ENCODE measurements around the gene SCRN1. TPM values are rescaled to one million over a fixed set of nuclear protein-coding genes. Genes with fewer than 3 reads are reported as not detected.
A peak's percentile ranks its signal among the peaks of the same experiment; 100 is the strongest.

SCRN1 gene
- total RNA-seq, 5 donors from 2014 or later (not counting 1 experiment from before 2014, with no cell fraction given): 3.4 to 12.5 (median 5.7) TPM

GRCh38 chr7:29996321-29996720 is 6.7 kb upstream of the SCRN1 start:
- ChIA-PET POLR2A (no interaction called here), CTCF (no interaction called here)
- Histone ChIP-seq H3K9me3 (no peaks in the 10 kb centered on the region), H3K27me3 (replicated peaks in 1 of 2; ENCODE audit: control insufficient read depth in 2 of 2, extremely low read depth in 1 of 2, insufficient read depth in 2 of 2, low read length in 1 of 2) (peaks cover 0 to 18% of the 10 kb centered on the region in 2 experiments), H3K4me3 (ENCODE audit: control insufficient read depth in 1 of 2, extremely low read depth in 1 of 2, low read length in 1 of 2) (no peak overlapping the region), H3K27ac (ENCODE audit: low read length) (no peak overlapping the region), H3K4me1 (ENCODE audit: control insufficient read depth in 1 of 2, extremely low read depth in 1 of 2, insufficient read depth in 2 of 2, low read length in 2 of 2) (no peaks in the 10 kb centered on the region), H3K36me3 (ENCODE audit: control insufficient read depth in 2 of 2, extremely low read depth in 1 of 2, insufficient read depth in 1 of 2, low read length in 1 of 2) (no peaks in the 10 kb centered on the region)
- Mint-ChIP-seq H3K4me3 (no peak overlapping the region), H3K36me3 (no peaks in the 10 kb centered on the region), H3K9me3 (peaks cover 7 to 28% (median 21%) of the 10 kb centered on the region in 3 donors), H3K4me1 (no peaks in the 10 kb centered on the region), H3K27me3 (peaks cover 42 to 59% of the 10 kb centered on the region in 2 donors), H3K27ac (no peak overlapping the region)
- DNase-seq: no peak
- ATAC-seq (replicated peaks in 1 of 4): no peak

GRCh38 chr7:29995652-29996051 is 6.1 kb upstream of the SCRN1 start:
- ATAC-seq (replicated peaks in 1 of 4): no peak
- peaks cover 42 to 58% of the 10 kb centered on the region in 2 donors for H3K27me3 Mint-ChIP-seq

GRCh38 chr7:29993140-29993539 is 3.5 kb upstream of the SCRN1 start:
- H3K4me3 ChIP-seq (ENCODE audit: control insufficient read depth in 1 of 2, extremely low read depth in 1 of 2, low read length in 1 of 2): no peak overlapping the region
- H3K9me3 ChIP-seq: no peaks in the 10 kb centered on the region
- H3K27ac ChIP-seq (ENCODE audit: low read length): no peak overlapping the region
- Mint-ChIP-seq H3K36me3 (no peaks in the 10 kb centered on the region), H3K27me3 (peaks cover 37 to 53% of the 10 kb centered on the region in 2 donors), H3K4me1 (peaks cover 5 to 11% (median 8%) of the 10 kb centered on the region in 3 donors), H3K27ac (no peak overlapping the region), H3K9me3 (peaks cover 7 to 28% (median 21%) of the 10 kb centered on the region in 3 donors), H3K4me3 (no peak overlapping the region)
- peaks cover 2 to 10% of the 10 kb centered on the region in 2 experiments for H3K4me1 ChIP-seq (ENCODE audit: control insufficient read depth in 1 of 2, extremely low read depth in 1 of 2, insufficient read depth in 2 of 2, low read length in 2 of 2)
- no peaks in the 10 kb centered on the region for H3K36me3 ChIP-seq (ENCODE audit: control insufficient read depth in 2 of 2, extremely low read depth in 1 of 2, insufficient read depth in 1 of 2, low read length in 1 of 2)
- no peak for DNase-seq
- ChIA-PET CTCF (interaction anchor here in 1 of 2 donors (0.9 kb wide), 1 partner anchor 68 kb away, joined by 3 read pairs; no protein-coding TSS in a partner anchor), POLR2A (no interaction called here)
- 83% methylated on average over 2 of the region's 4 CpGs for WGBS (ENCODE audit: insufficient coverage)
- H3K27me3 ChIP-seq (replicated peaks in 1 of 2; ENCODE audit: control insufficient read depth in 2 of 2, extremely low read depth in 1 of 2, insufficient read depth in 2 of 2, low read length in 1 of 2): peaks cover 0 to 34% of the 10 kb centered on the region in 2 experiments
- ATAC-seq (replicated peaks in 1 of 4): no peak

More at GRCh38 chr7:29995652-29996051, 6.1 kb upstream of the SCRN1 start:
- DNase-seq: no peak
- Mint-ChIP-seq H3K9me3 (peaks cover 7 to 28% (median 21%) of the 10 kb centered on the region in 3 donors), H3K36me3 (no peaks in the 10 kb centered on the region), H3K4me1 (no peaks in the 10 kb centered on the region), H3K4me3 (no peak overlapping the region), H3K27ac (no peak overlapping the region)
- ChIA-PET POLR2A (no interaction called here), CTCF (no interaction called here)
- H3K36me3 ChIP-seq (ENCODE audit: control insufficient read depth in 2 of 2, extremely low read depth in 1 of 2, insufficient read depth in 1 of 2, low read length in 1 of 2): no peaks in the 10 kb centered on the region
- no peak overlapping the region for H3K27ac ChIP-seq (ENCODE audit: low read length)
- no peak overlapping the region for H3K4me3 ChIP-seq (ENCODE audit: control insufficient read depth in 1 of 2, extremely low read depth in 1 of 2, low read length in 1 of 2)
- H3K27me3 ChIP-seq (replicated peaks in 1 of 2; ENCODE audit: control insufficient read depth in 2 of 2, extremely low read depth in 1 of 2, insufficient read depth in 2 of 2, low read length in 1 of 2): peaks cover 0 to 20% of the 10 kb centered on the region in 2 experiments
- H3K9me3 ChIP-seq: no peaks in the 10 kb centered on the region
- no peaks in the 10 kb centered on the region for H3K4me1 ChIP-seq (ENCODE audit: control insufficient read depth in 1 of 2, extremely low read depth in 1 of 2, insufficient read depth in 2 of 2, low read length in 2 of 2)

GRCh38 chr7:29991937-29992336 is 2.3 kb upstream of the SCRN1 start:
- H3K27me3 ChIP-seq (replicated peaks in 1 of 2; ENCODE audit: control insufficient read depth in 2 of 2, extremely low read depth in 1 of 2, insufficient read depth in 2 of 2, low read length in 1 of 2): peaks cover 0 to 37% of the 10 kb centered on the region in 2 experiments
- Mint-ChIP-seq H3K9me3 (peaks cover 6 to 22% (median 17%) of the 10 kb centered on the region in 3 donors), H3K4me3 (no peak overlapping the region), H3K27ac (no peak overlapping the region), H3K27me3 (peaks cover 38 to 56% of the 10 kb centered on the region in 2 donors), H3K4me1 (peaks cover 10 to 19% (median 13%) of the 10 kb centered on the region in 3 donors), H3K36me3 (no peaks in the 10 kb centered on the region)
- CTCF ChIA-PET: interaction anchor here in 1 of 2 donors (0.6 kb wide), 1 partner anchor 530 kb away, joined by 5 read pairs; no protein-coding TSS in a partner anchor
- no peaks in the 10 kb centered on the region for H3K9me3 ChIP-seq
- ATAC-seq (replicated peaks in 1 of 4) (no peak), DNase-seq (no peak)
- 85% methylated on average over 4 of the region's 5 CpGs for WGBS (ENCODE audit: insufficient coverage)
- POLR2A ChIA-PET: no interaction called here
- peaks cover 2 to 10% of the 10 kb centered on the region in 2 experiments for H3K4me1 ChIP-seq (ENCODE audit: control insufficient read depth in 1 of 2, extremely low read depth in 1 of 2, insufficient read depth in 2 of 2, low read length in 2 of 2)
- no peak overlapping the region for H3K4me3 ChIP-seq (ENCODE audit: control insufficient read depth in 1 of 2, extremely low read depth in 1 of 2, low read length in 1 of 2)
- no peaks in the 10 kb centered on the region for H3K36me3 ChIP-seq (ENCODE audit: control insufficient read depth in 2 of 2, extremely low read depth in 1 of 2, insufficient read depth in 1 of 2, low read length in 1 of 2)
- H3K27ac ChIP-seq (ENCODE audit: low read length): no peak overlapping the region

GRCh38 chr7:29990931-29991330 is 1.3 kb upstream of the SCRN1 start:
- Mint-ChIP-seq H3K9me3 (peaks cover 0 to 13% (median 12%) of the 10 kb centered on the region in 3 donors), H3K4me3 (peak overlapping the region; percentile 43 to 73 (median 65)), H3K36me3 (no peaks in the 10 kb centered on the region), H3K27me3 (peaks cover 33 to 52% of the 10 kb centered on the region in 2 donors), H3K27ac (no peak overlapping the region), H3K4me1 (peaks cover 10 to 19% (median 13%) of the 10 kb centered on the region in 3 donors)
- DNase-seq: no peak
- Histone ChIP-seq H3K9me3 (no peaks in the 10 kb centered on the region), H3K27me3 (replicated peaks in 1 of 2; ENCODE audit: control insufficient read depth in 2 of 2, extremely low read depth in 1 of 2, insufficient read depth in 2 of 2, low read length in 1 of 2) (peaks cover 0 to 37% of the 10 kb centered on the region in 2 experiments), H3K4me3 (ENCODE audit: control insufficient read depth in 1 of 2, extremely low read depth in 1 of 2, low read length in 1 of 2) (no peak overlapping the region), H3K4me1 (ENCODE audit: control insufficient read depth in 1 of 2, extremely low read depth in 1 of 2, insufficient read depth in 2 of 2, low read length in 2 of 2) (peaks cover 2 to 10% of the 10 kb centered on the region in 2 experiments), H3K36me3 (ENCODE audit: control insufficient read depth in 2 of 2, extremely low read depth in 1 of 2, insufficient read depth in 1 of 2, low read length in 1 of 2) (no peaks in the 10 kb centered on the region), H3K27ac (ENCODE audit: low read length) (no peak overlapping the region)
- WGBS (ENCODE audit: insufficient coverage): 72% methylated on average over 2 of the region's 4 CpGs
- POLR2A ChIA-PET: no interaction called here
- no peak for ATAC-seq (replicated peaks in 1 of 4)
- CTCF ChIA-PET: no interaction called here

GRCh38 chr7:29988424-29989256 is 961 bp downstream of the SCRN1 start:
- H3K27ac ChIP-seq (ENCODE audit: low read length): no peak overlapping the region
- POLR2A ChIA-PET: interaction anchor here in 1 of 2 donors (0.6 kb wide), 1 partner anchor 14 kb away, joined by 10 read pairs; no protein-coding TSS in a partner anchor
- CTCF ChIA-PET: interaction anchor here in 1 of 2 donors (1.3 kb wide), 1 partner anchor 44 kb away, joined by 3 read pairs; no protein-coding TSS in a partner anchor

More at GRCh38 chr7:29988424-29989256, 961 bp downstream of the SCRN1 start:
- no peaks in the 10 kb centered on the region for H3K36me3 Mint-ChIP-seq
- peak overlapping the region; percentile 65 to 82 (median 81) for H3K4me3 Mint-ChIP-seq
- H3K4me1 Mint-ChIP-seq: peaks cover 10 to 23% (median 13%) of the 10 kb centered on the region in 3 donors
- peak overlapping the region; percentile 46 to 48 for H3K27ac Mint-ChIP-seq
- Histone ChIP-seq H3K4me1 (ENCODE audit: control insufficient read depth in 1 of 2, extremely low read depth in 1 of 2, insufficient read depth in 2 of 2, low read length in 2 of 2) (peaks cover 2 to 10% of the 10 kb centered on the region in 2 experiments), H3K9me3 (no peaks in the 10 kb centered on the region), H3K36me3 (ENCODE audit: control insufficient read depth in 2 of 2, extremely low read depth in 1 of 2, insufficient read depth in 1 of 2, low read length in 1 of 2) (no peaks in the 10 kb centered on the region), H3K4me3 (ENCODE audit: control insufficient read depth in 1 of 2, extremely low read depth in 1 of 2, low read length in 1 of 2) (peak overlapping the region; percentile 58 to 77), H3K27me3 (replicated peaks in 1 of 2; ENCODE audit: control insufficient read depth in 2 of 2, extremely low read depth in 1 of 2, insufficient read depth in 2 of 2, low read length in 1 of 2) (peaks cover 0 to 43% of the 10 kb centered on the region in 2 experiments)
- DNase-seq: peak in 23 of 35 experiments; percentile 3 to 36 (median 18)
- ATAC-seq (replicated peaks in 1 of 4): peak; percentile 51 to 67 (median 63)
- H3K9me3 Mint-ChIP-seq: peaks cover 0 to 9% (median 8%) of the 10 kb centered on the region in 3 donors
- peaks cover 38 to 56% of the 10 kb centered on the region in 2 donors for H3K27me3 Mint-ChIP-seq
- WGBS (ENCODE audit: insufficient coverage): 7% methylated on average over 74 of the region's 75 CpGs

All from T-cell (primary cell).